ENCODE results near the gene RXFP1.
"Not testable (repeated sequence)": the region's sequence is repeated elsewhere in the genome, so short reads cannot be mapped to it uniquely, and the experiment has no call there.

GRCh38 chr4:158663707-158664625 is 142.3 kb downstream of the RXFP1 start:
- TF ChIP-seq SP1 (IDR thresholded peaks at IDR 0.05); ELF4 (IDR thresholded peaks at IDR 0.05); BHLHE40 (IDR thresholded peaks at IDR 0.05; ENCODE audit: borderline replicate concordance): not testable (repeated sequence)

All from HEK293T (cell line).